Cerebellar nuclear complex (tissue), 1 donor: ENCODE measurements around the gene DMRTC2.
"Not testable (repeated sequence)": the region's sequence is repeated elsewhere in the genome, so short reads cannot be mapped to it uniquely, and the experiment has no call there.

ENCODE experiments used
- DNase-seq, 2 experiments: peaks; one replicate each; lab custom pipeline; 2025; lab: John Stamatoyannopoulos, UW

The DMRTC2 gene

GRCh38 chr19:41871573-41872383 is 26.9 kb downstream of the DMRTC2 start:
- no peak for DNase-seq

DNA sequence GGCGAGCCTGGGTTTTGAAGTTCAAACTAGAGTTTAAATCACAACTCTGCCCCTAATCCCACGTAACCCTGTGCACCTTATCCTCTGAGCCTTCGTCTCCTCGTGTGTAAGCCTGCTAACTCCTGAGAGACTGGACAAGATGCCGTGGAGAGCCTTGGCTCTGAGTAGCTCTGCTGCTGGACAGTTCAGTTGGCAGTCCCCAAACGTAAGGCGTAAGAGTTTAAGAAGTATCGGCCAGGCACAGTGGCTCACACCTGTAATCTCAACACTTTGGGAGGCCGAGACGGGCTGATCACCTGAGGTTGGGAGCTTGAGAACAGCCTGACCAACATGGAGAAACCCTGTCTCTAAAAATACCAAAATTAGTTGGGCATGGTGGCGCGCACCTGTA is 27.5 kb downstream of the DMRTC2 start:
- no peak for DNase-seq

DNA sequence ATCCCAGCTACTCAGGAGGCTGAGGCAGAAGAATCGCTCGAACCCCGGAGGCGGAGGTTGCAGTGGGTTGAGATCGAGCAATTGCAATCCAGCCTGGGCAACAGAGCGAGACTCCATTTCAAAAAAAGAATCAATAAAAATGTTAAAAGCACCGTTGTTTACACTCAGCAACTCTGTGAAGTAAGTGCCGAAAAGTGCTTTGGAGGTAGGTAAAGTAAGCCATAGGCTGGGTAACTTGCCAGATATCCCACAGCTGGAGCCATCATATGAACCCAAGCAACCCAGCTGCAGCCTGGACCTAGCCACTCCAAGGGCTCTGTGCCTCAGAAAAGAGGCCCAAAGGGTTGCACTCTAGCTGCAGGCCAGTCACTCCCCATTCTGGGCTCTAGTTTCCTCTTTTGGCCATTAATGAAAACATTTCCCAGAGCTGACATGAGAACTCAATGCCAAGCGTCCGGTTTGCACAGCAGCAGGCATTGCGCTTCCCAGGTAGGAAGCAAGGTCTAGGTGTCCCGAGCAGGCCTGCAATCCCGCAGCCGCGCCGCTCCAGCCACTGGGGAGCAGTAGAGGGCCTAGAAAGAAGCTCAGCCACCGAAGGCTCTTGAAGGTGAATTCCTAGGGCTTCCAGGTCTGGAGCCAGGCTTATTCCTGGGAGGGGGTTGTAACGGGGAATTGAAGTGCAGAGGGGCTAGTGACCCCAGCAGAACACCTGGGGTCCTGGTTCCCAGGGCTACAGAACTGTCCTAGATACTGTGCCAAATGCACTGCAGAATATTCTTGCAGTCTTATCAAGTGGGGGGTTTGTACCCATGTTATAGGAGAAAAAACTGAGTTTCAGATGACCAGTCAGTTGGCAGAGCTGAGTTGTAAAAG is 28.2 kb downstream of the DMRTC2 start:
- no peak for DNase-seq

DNA sequence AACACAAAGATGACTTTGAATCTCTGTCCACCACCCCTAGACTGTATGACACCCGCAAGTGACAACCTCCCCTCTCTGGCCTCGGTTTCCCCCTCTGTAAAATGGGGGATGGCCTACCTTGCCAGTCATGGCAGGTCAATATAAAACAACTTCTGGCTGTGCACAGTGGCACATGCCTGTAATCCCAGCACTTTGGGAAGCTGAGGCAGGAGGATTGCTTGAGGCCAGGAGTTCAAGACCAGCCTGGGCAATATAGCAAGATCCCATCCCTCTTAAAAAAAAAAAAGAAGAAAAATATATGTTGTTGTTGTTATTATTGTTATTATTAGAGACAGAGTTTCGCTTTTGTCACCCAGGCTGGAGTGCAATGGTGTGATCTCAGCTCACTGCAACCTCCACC is 31.1 kb downstream of the DMRTC2 start:
- not testable (repeated sequence) for DNase-seq

DNA sequence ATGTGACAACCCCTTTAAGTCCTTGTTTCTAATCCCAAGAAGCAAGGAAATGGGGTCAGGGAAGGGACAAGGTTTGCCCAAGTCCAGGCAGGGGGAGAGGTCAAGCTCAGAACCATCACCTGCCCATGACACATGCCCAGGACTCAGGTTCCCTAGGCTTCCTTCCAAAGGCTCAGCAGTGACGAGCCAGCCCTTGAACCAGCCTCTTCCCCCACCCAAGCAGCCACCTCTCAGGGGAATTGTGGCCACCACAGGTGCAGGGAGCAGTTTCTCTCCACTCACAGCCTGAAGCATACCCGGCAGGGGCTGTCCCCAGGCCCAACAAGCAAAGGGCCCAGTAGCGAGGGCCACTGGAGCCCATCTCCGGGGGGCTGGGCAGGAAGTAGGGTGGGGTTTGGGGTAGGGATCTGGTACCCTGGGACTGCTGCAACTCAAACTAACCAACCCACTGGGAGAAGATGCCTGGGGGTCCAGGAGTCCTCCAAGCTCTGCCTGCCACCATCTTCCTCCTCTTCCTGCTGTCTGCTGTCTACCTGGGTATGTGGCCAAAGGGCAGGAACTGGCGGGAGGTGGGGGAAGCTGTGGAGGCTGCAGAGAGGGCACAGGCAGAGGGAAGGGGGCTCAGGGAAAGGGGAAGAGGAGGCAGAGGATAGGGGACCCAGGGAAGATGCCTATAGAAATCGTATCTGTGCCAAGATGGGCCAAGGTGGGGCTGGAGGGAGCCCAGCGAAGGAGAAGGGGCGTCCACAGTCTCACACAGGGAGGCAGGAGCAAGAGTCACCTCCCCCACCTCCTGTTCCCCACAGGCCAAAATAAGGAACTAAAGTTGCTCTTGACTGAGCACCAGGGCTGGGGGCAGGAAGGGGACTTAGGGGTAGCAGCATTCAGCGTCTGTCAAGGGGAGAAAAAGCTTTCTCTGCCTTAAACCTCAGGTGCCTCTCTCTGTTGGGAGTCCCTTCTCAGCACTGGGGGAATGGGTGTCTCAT is 32.3 kb downstream of the DMRTC2 start, which contains the start of gene CD79A:
Gene CD79A (plus strand): TSS at position 433 of the 986 bp plus-strand sequence. CDS start 26 bp downstream, at position 459.
- DNase-seq: no peak

GRCh38 chr19:41877916-41878905 is 33.4 kb downstream of the DMRTC2 start:
- no peak for DNase-seq

DNA sequence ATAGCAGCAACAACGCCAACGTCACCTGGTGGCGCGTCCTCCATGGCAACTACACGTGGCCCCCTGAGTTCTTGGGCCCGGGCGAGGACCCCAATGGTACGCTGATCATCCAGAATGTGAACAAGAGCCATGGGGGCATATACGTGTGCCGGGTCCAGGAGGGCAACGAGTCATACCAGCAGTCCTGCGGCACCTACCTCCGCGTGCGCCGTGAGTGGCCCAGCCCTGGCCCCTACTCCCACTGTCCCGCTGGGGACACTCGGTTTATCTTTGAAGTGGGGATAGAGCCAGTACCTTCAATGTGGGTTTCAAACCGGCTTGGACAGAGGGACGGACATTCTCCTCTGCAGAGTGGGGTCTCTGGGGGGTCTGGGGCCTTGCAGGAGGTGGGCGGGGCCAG is 34.2 kb downstream of the DMRTC2 start:
- no peak for DNase-seq

DNA sequence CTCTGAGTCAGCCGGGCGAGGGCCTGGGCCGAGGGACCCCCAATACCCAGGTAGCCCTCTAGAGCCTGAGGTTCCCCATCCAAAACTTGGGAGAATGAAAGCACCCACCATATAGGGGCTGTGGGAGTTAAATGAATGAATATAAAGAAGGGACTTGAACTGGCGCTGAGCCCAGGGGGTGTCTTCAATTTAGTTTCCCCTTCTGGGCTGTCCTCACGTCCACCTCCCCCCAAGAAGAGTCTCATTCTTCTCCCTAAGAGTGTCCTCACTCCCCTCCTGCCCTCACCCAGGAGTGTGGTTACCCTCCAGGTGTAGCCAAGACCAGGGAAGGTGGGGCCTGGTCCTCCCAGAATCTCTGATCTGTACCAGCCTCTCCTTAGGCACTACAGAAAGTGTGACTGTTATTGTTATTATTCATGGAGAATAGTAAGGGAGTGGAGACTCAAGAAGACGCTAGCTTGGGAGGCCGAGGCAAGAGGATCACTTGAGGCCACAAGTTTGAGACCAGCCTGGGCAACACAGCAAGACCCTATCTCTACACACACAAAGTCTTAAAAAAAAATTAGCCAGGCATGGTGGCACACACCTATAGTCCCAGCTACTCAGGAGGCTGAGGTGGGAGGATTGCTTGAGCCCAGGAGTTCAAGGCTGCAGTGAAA is 35.0 kb downstream of the DMRTC2 start:
- DNase-seq: no peak

DNA sequence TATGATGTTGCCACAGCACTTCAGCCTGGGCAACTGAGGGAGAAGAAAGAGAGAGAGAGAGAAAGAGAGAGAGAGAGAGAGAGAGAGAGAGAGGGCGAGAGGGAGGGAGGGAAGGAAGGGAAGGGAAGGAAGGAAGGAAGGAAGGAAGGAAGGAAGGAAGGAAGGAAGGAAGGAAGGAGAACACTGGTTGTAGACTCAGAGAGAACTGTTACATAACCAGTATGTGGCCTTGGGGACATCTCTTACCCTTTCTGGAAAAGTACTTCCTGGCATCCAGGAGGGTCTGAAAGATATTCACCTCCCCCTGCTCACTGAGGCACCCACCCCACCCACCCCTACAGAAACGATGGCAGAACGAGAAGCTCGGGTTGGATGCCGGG is 35.5 kb downstream of the DMRTC2 start:
- DNase-seq: no peak

DNA sequence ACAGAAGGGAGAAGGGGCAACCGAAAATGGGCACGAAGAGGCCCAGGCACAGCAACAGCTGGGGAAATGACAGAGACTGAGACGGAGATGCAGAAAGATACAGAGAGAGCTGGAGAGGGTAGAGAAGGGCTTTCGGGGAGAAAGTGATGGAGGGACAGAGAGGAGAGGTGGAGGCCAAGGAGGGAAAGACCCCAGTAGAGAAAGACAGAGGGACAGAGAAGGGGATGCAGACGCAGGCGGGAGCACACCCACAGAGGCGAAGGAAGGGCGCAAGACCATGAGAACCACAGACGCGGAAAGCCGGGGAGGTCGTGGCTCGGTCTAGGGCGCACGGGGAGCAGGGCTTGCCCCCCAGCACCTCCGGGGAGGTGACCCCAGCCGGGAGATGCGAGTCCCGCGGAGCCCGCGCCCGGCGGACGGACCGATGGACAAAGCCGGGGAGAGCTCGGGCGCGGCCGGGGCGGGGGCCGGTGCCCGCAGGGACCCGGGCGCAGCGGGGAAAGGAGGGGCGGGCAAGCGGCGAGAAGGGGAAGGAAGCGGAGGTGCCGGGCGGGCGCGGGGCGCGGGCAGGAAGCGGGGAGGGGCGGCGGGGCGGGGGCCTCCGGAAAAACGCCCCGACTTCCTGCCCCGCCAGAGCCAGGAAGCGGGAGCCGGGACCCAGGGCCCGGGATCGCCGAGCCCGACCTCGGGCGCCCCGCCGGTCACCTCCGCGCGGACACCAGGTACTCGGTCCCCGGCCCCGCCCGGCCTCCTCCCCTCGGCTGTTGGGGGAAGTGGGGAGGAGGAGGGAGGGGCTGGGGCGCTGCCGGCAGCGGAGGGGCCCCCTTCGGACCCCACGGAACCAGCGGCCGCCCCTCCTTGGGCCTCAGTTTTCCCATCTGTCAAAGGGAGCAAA is 38.0 kb downstream of the DMRTC2 start, which contains the start of gene ARHGEF1:
Gene ARHGEF1 (plus strand): TSS at position 617 of the 895 bp plus-strand sequence. CDS start 4,899 bp downstream, outside the sequence.
- no peak for DNase-seq

GRCh38 chr19:41883463-41883820 is 38.6 kb downstream of the DMRTC2 start:
- DNase-seq: no peak

GRCh38 chr19:41883821-41884733 is 39.2 kb downstream of the DMRTC2 start:
- DNase-seq: peak; percentile 86 to 94

DNA sequence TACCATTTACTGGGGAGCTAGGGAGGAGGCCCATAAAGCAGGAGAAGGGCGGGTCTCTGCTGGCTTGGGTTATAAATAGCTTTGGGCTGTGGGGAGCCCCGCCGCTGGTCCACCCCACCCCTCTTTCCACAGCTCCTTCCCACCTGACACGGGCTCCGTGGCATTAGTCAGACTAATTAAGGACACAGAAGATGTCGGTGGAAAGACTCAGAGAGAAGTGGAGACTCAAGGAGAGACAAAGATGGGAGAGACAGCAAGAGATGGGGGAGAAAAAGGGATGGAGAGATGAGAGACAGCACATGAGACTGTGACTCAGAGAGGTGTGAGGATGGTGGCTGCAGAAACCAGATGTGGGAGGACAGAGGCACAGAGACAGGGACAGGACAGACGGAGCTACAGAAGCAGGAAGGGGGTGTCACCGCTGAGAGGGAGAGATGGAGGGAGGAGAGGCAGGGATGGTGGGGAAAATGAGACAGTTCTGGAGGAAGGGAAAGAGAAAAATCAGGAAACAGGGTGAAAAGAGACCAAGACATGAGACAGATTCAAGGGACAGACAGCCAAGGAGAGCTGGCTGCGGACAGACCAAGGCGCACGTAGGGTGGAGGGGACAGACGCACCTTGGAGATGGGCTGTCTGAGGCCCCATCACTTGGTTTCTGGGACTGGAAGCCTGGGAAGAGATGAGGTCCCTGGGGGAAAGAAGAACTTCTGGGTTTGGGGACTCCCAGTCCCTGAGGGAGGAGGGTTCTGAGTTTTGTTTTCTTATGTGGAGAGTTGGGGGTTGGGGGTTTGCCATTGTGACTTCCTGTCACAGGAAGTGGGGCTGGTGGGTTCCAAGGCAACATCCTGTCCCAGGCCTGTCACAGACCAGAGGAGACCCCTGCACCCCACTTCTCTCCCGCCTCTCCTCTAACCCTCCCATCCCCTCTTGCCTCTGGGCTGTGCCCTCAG is 42.2 kb downstream of the DMRTC2 start:
- no peak for DNase-seq

GRCh38 chr19:41887711-41888382 is 43.0 kb downstream of the DMRTC2 start:
- DNase-seq: no peak

DNA sequence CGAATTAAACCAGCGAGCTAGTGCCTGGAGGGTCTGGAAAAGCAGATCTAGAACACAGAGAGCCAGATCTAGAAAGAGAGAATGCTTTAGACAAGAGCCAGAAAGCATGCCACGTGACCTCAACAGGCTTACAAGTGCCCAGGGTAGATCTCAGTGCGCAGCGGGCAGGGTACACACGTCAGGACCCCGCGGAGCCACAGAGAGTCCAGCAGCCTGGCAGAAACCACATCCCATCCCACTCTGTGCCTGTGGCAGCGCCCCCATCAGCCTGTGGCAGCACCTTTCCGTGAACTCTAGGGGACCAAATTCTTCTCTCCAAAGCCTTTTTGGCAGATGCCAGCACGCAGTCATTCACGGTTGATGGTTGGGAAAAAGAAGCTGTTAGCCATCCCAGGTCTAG is 44.1 kb downstream of the DMRTC2 start:
- DNase-seq: no peak

DNA sequence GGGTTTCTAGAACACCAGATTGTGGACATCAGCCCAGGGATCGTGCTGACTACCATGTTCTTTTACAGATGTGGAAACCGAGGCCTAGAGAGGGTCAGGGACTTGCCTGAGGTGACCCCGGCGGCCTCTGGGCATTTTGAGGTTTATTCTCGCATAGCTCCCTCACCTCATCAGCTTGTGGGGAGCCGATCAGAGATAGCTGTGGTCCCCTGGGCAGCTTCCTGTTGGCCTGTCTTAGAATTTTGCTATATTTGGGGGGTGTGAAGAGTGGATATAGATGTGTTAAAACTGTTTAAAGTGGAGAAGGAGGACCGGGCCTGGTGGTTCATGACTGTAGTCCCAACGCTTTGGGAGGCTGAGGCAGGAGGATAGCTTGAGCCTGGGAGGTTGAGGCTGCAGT is 45.1 kb downstream of the DMRTC2 start:
- DNase-seq: no peak
